Lung (tissue), 12 donors: ENCODE results near the gene ZNF189. TPM values are rescaled to one million over a fixed set of nuclear protein-coding genes. Genes with fewer than 3 reads are reported as not detected.

ENCODE experiments used
- ATAC-seq: fragments of 200-7000 bp; cut with Tn5 transposase; one replicate; pipeline ENCODE4 v1.9.1; 2020; ENCODE audit warnings: moderate number of reproducible peaks; ENCODE audit not compliant: insufficient read depth, low FRiP score
- DNase-seq, 3 donors: peaks; one replicate each; pipeline ENCODE4 v3.0.0-alpha.2; 2013 to 2017
- H3K27ac ChIP-seq, 2 donors: one replicate each; pipeline ENCODE4 v1.5.1; 2013; ENCODE audit warnings: mild to moderate bottlenecking in 2 of 2, moderate library complexity in 2 of 2, control low read depth in 1 of 2, inconsistent platforms in 1 of 2, low read depth in 1 of 2, low read length in 1 of 2
- H3K27me3 ChIP-seq, 3 donors: one replicate each; pipeline ENCODE4 v1.5.1; 2013; ENCODE audit warnings: low read length in 2 of 3; ENCODE audit not compliant: control insufficient read depth in 3 of 3, insufficient read depth in 3 of 3
- H3K36me3 ChIP-seq, 4 donors: one replicate each; pipeline ENCODE4 v1.5.1; 2013; ENCODE audit warnings: low read length in 4 of 4, mild to moderate bottlenecking in 1 of 4, moderate library complexity in 1 of 4; ENCODE audit not compliant: control insufficient read depth in 4 of 4, insufficient read depth in 4 of 4
- H3K4me1 ChIP-seq, 5 donors: one replicate each; pipeline ENCODE4 v1.5.1; 2013; ENCODE audit warnings: low read length in 5 of 5, mild to moderate bottlenecking in 2 of 5, moderate library complexity in 1 of 5; ENCODE audit not compliant: control insufficient read depth in 5 of 5, insufficient read depth in 5 of 5
- H3K4me3 ChIP-seq: one replicate; pipeline ENCODE4 v1.5.1; 2013; ENCODE audit warnings: mild to moderate bottlenecking, control low read depth, moderate library complexity
- H3K9ac ChIP-seq, 2 donors: one replicate each; pipeline ENCODE4 v1.5.1; 2013; ENCODE audit warnings: low read length in 2 of 2, control low read depth in 1 of 2; ENCODE audit not compliant: insufficient read depth in 1 of 2
- H3K9me3 ChIP-seq, 4 donors: one replicate each; pipeline ENCODE4 v1.5.1; 2013; ENCODE audit warnings: low read length in 3 of 4, mild to moderate bottlenecking in 1 of 4, moderate library complexity in 1 of 4; ENCODE audit not compliant: control insufficient read depth in 4 of 4, insufficient read depth in 3 of 4
- WGBS, 2 donors: extraction: QIAGEN DNeasy Blood & Tissue Kit; methylation state at CpG; one replicate each; pipeline ENCODE4 v1.1.7; 2013; 5-methylcytosine and 5-hydroxymethylcytosine counted together
- polyA plus RNA-seq, 2 donors: library from polyadenylated mRNA; stranded (reverse); fragments of 200-250 nt; gene quantifications; one replicate each; pipeline ENCODE4 v1.2.1, GENCODE V29; 2013
- total RNA-seq, 2 donors: library from RNA; depleted of rRNA in 1 of 2; stranded (reverse); fragments of >200 nt in 1 of 2; gene quantifications; one replicate each; pipeline ENCODE4 v1.2.1, GENCODE V29; 2014 to 2021
- TF ChIP-seq, protein P1 (sequence below): IDR thresholded peaks from 2 replicates; pipeline ENCODE4 v1.5.1; 2012; ENCODE audit warnings: mild to moderate bottlenecking; ENCODE audit errors: control extremely low read depth, extremely low read depth
- donor health status: control.
- donor health status: control.
- donor health status: Bipolar disorder and iron deficiency.
- donor health status: healthy.
- donor health status: DM: yes; HTN: yes; CAD: no.

Gene ZNF189
- total and polyA plus RNA-seq, 4 donors: 5.9 to 34.1 (median 11.7) TPM

DNA sequence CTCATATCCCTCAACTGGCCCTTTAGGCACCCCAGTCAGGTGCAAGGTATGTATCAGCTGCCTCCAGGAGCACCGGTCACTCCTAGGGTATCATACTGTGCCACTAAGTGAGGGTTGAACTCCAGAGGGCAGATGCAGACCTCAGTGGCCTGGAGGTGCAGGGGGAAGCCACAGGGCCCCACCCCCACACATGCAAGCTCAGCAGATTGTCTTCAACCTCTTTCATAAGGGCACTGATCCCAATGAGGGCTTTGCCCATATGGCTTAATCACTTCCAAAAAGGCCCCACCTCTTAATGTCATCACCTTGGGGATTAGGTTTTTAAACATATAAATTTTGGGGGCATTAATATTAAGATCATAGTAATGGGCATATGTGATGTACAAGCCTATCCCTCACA, 42.0 kb upstream of the ZNF189 start:
- no peak overlapping the region for H3K27ac ChIP-seq
- WGBS, 2 donors: 33 to 46% methylated on average over 1 of the region's 1 CpG
- TF ChIP-seq, protein P1, sequence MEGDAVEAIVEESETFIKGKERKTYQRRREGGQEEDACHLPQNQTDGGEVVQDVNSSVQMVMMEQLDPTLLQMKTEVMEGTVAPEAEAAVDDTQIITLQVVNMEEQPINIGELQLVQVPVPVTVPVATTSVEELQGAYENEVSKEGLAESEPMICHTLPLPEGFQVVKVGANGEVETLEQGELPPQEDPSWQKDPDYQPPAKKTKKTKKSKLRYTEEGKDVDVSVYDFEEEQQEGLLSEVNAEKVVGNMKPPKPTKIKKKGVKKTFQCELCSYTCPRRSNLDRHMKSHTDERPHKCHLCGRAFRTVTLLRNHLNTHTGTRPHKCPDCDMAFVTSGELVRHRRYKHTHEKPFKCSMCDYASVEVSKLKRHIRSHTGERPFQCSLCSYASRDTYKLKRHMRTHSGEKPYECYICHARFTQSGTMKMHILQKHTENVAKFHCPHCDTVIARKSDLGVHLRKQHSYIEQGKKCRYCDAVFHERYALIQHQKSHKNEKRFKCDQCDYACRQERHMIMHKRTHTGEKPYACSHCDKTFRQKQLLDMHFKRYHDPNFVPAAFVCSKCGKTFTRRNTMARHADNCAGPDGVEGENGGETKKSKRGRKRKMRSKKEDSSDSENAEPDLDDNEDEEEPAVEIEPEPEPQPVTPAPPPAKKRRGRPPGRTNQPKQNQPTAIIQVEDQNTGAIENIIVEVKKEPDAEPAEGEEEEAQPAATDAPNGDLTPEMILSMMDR: no peak
- no peak overlapping the region for H3K9ac ChIP-seq
- DNase-seq (no peak), ATAC-seq (no peak)
- H3K36me3 ChIP-seq: no peaks in the 10 kb centered on the region
- H3K27me3 ChIP-seq: no peaks in the 10 kb centered on the region
- H3K4me1 ChIP-seq: no peaks in the 10 kb centered on the region
- H3K9me3 ChIP-seq: no peaks in the 10 kb centered on the region
- H3K4me3 ChIP-seq: no peak overlapping the region

DNA sequence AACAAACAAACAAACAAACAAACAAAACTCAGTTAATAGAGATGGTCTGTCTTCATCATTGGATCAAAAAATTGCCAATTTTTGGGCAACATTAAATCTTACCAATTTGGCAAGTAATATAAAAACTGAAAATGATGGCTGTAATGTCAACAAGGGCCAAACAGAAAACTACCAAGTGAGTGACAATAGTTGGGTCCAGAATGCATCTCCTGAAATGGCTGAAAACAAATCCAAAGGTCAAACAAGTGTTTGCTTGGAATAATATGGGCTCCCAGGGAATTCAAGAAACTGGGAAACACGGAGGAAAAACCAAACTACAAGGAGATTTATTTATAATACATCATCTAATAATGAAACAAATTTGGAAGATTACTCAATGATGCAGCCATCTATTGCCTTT, 39.0 kb upstream of the ZNF189 start:
- Histone ChIP-seq H3K4me3 (no peak overlapping the region), H3K36me3 (no peaks in the 10 kb centered on the region), H3K9me3 (no peaks in the 10 kb centered on the region), H3K27ac (no peak overlapping the region), H3K9ac (no peak overlapping the region), H3K27me3 (no peaks in the 10 kb centered on the region), H3K4me1 (no peaks in the 10 kb centered on the region)
- TF ChIP-seq, protein P1: no peak
- DNase-seq: no peak
- no peak for ATAC-seq
- 75 to 84% methylated on average over 1 of the region's 1 CpG for WGBS, 2 donors

DNA sequence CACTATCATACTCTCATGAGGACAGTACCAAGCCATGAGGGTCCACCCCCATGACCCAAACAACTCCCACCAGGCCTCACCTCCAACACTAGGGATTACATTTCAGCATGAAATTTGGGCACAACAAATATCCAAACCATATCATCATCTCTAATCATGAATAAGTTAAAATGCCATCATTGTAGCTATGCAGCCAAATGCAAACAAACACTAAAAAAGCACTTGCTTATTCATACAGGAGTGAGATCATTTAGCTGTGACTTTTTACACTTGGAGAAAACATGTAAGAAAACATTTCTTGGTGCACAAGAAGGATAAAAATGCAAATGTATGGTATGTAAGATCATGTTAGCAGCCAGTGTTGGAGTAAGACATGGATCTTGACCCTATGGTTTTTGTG, 38.0 kb upstream of the ZNF189 start:
- Histone ChIP-seq H3K4me1 (no peaks in the 10 kb centered on the region), H3K36me3 (no peaks in the 10 kb centered on the region), H3K27me3 (no peaks in the 10 kb centered on the region), H3K9ac (no peak overlapping the region), H3K4me3 (no peak overlapping the region), H3K27ac (no peak overlapping the region), H3K9me3 (no peaks in the 10 kb centered on the region)
- no peak for DNase-seq
- TF ChIP-seq, protein P1: no peak
- no peak for ATAC-seq

DNA sequence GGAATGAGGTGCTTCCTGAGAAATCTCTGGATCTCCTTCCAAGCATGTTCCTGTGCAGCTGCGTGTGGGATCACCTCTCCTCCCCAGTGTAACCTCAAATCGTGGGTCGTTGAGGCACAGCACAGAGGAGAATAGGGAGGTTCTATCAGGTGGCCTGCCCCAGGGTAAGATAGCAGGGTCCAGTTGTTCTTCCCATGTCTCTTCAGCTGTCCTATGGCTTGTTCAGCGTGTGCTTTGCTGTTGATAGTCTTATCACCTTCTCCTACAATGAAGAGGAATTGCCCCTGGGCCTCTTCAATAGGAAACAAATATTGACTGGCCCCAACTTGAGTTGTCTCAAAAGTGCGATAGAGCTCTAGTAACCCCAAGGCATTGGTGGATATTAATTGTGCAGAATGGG, 36.2 kb upstream of the ZNF189 start:
- no peaks in the 10 kb centered on the region for H3K4me1 ChIP-seq
- H3K27me3 ChIP-seq: no peaks in the 10 kb centered on the region
- no peak for ATAC-seq
- no peak for DNase-seq
- TF ChIP-seq, protein P1: no peak
- H3K4me3 ChIP-seq: no peak overlapping the region
- H3K27ac ChIP-seq: no peak overlapping the region
- H3K9ac ChIP-seq: no peak overlapping the region
- 84 to 87% methylated on average over 5 of the region's 5 CpGs for WGBS, 2 donors
- no peaks in the 10 kb centered on the region for H3K9me3 ChIP-seq
- no peaks in the 10 kb centered on the region for H3K36me3 ChIP-seq
